ENCODE data around the gene CLEC12A.
"Not testable (repeated sequence)": the region's sequence is repeated elsewhere in the genome, so short reads cannot be mapped to it uniquely, and the experiment has no call there.

CLEC12A gene

DNA sequence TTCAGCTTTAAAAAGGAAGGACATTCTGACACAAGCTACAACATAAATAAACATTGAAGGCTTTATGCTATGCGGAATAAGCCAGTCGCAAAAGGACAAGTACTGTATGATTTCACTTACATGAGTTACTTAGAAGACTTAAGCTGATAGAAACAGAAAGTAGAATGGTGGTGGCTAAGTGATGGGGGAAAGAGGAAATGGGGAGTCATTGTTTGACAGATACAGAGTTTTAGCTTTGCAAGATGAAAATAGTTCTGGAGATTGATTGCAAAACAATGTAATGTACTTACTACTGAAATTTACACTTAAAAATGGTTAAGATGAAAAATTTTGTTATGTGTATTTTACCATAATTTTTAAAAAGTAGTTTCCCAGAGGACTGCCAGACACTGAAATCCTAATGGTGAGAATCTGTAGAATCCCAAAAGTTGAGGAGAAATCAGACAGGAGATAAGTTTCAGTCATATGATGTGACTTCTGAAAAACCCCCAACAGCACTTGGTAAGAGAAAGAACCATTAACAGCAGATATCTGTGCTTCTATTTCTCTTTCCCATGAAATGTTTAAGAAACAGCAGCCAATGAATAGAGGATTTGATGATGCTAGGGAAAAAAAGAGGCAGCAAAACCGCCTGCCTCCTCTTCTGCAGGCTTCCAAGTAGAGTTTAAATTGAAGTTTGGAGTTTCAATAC lies 22.5 kb upstream of the CLEC12A start:
- H3K36me3 Mint-ChIP-seq = no peaks in the 10 kb centered on the region
- peak overlapping the region; percentile 2 for H3K4me3 Mint-ChIP-seq

DNA sequence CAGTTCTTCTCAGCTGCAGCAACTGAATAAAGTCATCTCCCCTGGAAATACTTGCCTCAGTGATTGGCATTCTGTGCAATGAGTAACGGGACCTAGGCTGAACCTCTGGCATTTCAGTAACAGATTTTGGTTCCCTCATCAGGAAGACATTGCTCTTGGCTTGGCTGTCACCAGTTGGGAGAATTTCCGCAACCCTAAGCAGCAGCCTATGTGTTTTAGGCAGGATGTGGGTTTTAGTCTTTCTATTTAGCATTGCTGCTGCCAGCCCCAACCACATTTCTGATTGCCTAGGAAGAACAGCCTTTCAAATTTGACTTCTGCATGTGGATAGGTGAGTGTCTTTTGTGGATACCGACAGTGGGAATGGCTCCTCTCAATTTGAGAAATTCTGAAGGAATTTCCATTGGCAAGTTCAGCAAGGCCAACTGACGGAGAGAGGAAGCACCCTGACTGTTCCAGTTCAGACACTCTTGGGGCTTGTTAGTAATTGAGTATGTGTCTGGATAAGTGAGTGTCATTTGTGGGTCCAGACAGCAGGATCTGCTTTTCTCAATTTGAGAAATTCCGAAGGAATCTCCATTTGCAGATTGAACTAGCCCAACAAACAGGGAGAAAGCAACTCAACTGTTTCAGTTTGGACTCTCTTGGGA lies 20.1 kb upstream of the CLEC12A start:
- H3K4me3 Mint-ChIP-seq = peak overlapping the region; percentile 71
- H3K27me3 Mint-ChIP-seq = no peaks in the 10 kb centered on the region
- H3K27ac Mint-ChIP-seq = peak overlapping the region; percentile 50
- peaks cover 47% of the 10 kb centered on the region for H3K4me1 Mint-ChIP-seq (ENCODE audit: low read depth)
- no peaks in the 10 kb centered on the region for H3K9me3 Mint-ChIP-seq (ENCODE audit: low read depth)
- H3K36me3 Mint-ChIP-seq = no peaks in the 10 kb centered on the region

More for the DNA sequence above, 22.5 kb upstream of the CLEC12A start:
- Mint-ChIP-seq H3K4me1 (ENCODE audit: low read depth) (peaks cover 46% of the 10 kb centered on the region), H3K27ac (peak overlapping the region; percentile 77), H3K27me3 (no peaks in the 10 kb centered on the region), H3K9me3 (ENCODE audit: low read depth) (no peaks in the 10 kb centered on the region)

DNA sequence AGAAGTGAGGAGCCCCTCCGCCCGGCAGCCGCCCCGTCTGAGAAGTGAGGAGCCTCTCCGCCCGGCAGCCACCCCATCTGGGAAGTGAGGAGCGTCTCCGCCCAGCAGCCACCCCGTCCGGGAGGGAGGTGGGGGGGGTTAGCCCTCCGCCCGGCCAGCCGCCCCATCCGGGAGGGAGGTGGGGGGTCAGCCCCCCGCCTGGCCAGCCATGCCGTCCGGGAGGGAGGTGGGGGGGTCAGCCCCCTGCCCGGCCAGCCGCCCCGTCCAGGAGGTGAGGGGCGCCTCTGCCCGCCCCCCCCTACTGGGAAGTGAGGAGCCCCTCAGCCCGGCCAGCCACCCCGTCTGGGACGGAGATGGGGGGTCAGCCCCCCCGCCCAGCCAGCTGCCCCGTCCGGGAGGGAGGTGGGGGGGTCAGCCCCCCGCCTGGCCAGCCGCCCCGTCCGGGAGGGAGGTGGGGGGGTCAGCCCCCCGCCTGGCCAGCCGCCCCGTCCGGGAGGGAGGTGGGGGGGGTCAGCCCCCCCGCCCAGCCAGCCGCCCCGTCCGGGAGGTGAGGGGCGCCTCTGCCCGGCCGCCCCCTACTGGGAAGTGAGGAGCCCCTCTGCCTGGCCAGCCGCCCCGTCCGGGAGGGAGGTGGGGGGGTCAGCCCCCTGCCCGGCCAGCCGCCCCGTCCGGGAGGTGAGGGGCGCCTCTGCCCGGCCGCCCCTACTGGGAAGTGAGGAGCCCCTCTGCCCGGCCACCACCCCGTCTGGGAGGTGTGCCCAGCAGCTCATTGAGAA lies 18.1 kb upstream of the CLEC12A start:
- not testable (repeated sequence) for H3K27me3 Mint-ChIP-seq; H3K36me3 Mint-ChIP-seq; H3K27ac Mint-ChIP-seq; H3K4me3 Mint-ChIP-seq; H3K9me3 Mint-ChIP-seq (ENCODE audit: low read depth)
- peaks cover 55% of the 10 kb centered on the region for H3K4me1 Mint-ChIP-seq (ENCODE audit: low read depth)

DNA sequence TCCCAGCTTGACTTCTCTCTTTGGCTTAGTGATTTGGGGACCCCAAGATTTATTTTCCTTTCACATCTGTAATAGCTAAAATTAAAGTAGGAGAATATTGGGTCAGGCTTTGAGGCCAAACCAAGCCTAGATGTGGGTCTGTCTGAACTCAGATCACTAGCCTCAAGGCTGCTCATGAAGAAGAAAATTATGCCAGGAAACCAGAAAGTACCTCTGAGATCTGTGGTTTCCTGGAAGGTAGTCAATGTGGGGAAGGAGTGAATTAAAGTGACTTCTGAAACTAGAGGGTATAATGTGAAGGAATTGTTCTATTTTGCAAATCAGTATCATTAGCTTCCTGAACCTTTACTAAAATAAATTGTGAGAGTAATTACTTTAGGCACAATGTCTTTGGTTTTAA lies 13.4 kb upstream of the CLEC12A start:
- no peaks in the 10 kb centered on the region for H3K9me3 Mint-ChIP-seq (ENCODE audit: low read depth)
- H3K4me3 Mint-ChIP-seq = peak overlapping the region; percentile 4
- H3K27me3 Mint-ChIP-seq = no peaks in the 10 kb centered on the region
- H3K4me1 Mint-ChIP-seq (ENCODE audit: low read depth) = peaks cover 38% of the 10 kb centered on the region
- no peaks in the 10 kb centered on the region for H3K36me3 Mint-ChIP-seq
- H3K27ac Mint-ChIP-seq = no peak overlapping the region

DNA sequence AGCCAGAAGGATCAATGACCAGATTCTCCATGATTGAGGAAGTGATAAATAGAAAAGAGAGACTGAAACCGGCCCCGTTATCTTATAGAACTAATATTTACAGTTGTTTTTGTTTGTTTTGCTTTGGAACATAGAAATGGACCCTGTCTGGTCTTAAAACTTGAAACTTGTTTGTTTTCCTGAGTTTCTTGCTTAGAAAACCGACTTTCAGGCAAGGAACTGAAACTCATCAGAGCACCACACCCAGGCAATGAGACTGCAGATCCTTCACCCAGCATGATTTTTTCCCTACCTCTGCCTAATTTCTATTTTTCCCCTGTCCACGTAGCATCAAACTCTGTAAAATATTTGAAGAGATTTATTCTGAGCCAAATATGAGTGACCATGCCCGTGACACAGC lies 10.6 kb upstream of the CLEC12A start:
- Mint-ChIP-seq H3K9me3 (ENCODE audit: low read depth) (no peaks in the 10 kb centered on the region), H3K4me3 (no peak overlapping the region), H3K4me1 (ENCODE audit: low read depth) (peaks cover 37% of the 10 kb centered on the region), H3K27ac (no peak overlapping the region), H3K27me3 (no peaks in the 10 kb centered on the region), H3K36me3 (no peaks in the 10 kb centered on the region)

DNA sequence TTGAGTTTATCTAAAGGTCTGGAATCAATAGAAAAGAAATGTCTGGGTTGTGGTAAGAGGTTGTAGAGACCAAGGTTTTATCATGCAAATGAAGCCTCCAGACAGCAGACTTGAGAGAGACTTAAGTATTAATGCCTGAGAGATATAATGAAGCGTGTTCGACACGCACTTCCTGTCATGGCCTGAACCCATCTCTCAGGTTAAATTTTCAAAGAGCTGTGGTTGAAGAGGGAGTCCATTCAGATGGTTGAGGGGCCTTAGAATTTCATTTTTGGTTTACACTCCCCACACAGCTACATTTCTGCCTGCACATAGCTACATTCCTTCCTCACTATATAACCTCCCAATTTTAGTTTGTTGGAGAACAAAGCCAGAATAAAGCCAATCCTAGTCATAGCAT lies 10.1 kb upstream of the CLEC12A start:
- H3K27me3 Mint-ChIP-seq = no peaks in the 10 kb centered on the region
- H3K4me1 Mint-ChIP-seq (ENCODE audit: low read depth) = peaks cover 32% of the 10 kb centered on the region
- no peak overlapping the region for H3K4me3 Mint-ChIP-seq
- H3K36me3 Mint-ChIP-seq = no peaks in the 10 kb centered on the region
- no peaks in the 10 kb centered on the region for H3K9me3 Mint-ChIP-seq (ENCODE audit: low read depth)
- H3K27ac Mint-ChIP-seq = no peak overlapping the region

DNA sequence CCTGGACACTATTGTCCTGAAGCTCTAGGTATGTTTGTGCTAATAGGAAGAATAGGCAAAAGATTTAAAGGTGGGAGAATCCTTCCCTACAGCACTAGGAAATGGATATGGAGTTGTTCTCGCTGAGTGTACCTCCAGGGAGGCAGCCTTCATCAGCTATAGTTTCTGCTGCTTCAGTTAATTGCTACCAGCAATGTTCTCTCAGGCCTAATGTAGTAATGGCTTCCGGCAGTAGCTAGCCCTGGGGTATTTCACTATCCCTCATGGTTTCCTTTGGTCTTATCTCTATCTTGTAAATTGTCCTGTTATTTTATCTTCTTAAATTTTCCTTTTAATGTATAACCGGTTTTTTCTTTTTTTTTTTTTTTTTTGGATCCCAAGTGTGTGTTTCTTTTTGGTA lies 9.3 kb upstream of the CLEC12A start:
- peaks cover 28% of the 10 kb centered on the region for H3K4me1 Mint-ChIP-seq (ENCODE audit: low read depth)
- H3K27ac Mint-ChIP-seq = no peak overlapping the region
- H3K36me3 Mint-ChIP-seq = peaks cover 2% of the 10 kb centered on the region
- no peaks in the 10 kb centered on the region for H3K9me3 Mint-ChIP-seq (ENCODE audit: low read depth)
- H3K27me3 Mint-ChIP-seq = no peaks in the 10 kb centered on the region
- no peak overlapping the region for H3K4me3 Mint-ChIP-seq

DNA sequence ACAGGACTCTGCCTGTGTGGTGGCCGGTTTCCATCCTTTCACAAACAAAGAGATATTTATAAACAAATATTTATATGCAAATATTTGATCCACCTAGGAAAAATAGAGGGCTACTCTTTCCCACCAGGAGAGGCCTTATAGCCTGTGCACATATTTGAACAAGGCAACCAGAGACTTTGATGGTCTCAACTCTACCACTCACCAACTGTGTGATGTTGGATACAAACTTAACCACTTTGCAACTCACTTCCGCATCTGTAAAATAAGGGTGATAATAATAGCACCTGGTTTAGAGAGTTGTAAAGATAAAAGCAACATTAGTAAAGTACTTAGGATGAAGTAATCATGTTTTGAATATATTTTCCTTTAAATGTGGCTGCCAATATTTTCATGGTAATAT lies 1.5 kb upstream of the CLEC12A start:
- no peaks in the 10 kb centered on the region for H3K27me3 Mint-ChIP-seq
- no peaks in the 10 kb centered on the region for H3K9me3 Mint-ChIP-seq (ENCODE audit: low read depth)
- no peak overlapping the region for H3K4me3 Mint-ChIP-seq
- no peak overlapping the region for H3K27ac Mint-ChIP-seq
- H3K36me3 Mint-ChIP-seq = peaks cover 3% of the 10 kb centered on the region
- H3K4me1 Mint-ChIP-seq (ENCODE audit: low read depth) = no peaks in the 10 kb centered on the region

DNA sequence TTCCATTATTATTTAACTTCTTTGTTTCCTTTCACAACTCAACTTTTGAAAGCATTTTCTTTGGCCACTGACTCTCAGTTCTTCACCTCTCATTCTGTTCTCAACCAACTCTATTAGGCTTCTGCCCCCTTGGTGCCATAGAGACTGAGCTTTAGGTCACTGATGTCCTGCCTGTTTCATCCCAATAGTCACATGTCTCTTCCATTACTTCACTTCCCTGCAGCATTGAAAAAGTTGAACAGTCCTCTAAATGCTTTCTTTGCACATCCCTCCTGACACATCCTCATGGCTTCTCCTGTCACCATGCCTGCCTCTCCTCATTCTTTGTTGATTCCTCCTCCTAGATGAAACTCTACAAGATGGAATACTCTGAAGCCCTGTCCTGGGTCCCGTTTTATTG lies 2.7 kb downstream of the CLEC12A start:
- Mint-ChIP-seq H3K4me3 (no peak overlapping the region), H3K4me1 (ENCODE audit: low read depth) (no peaks in the 10 kb centered on the region), H3K9me3 (ENCODE audit: low read depth) (no peaks in the 10 kb centered on the region), H3K27me3 (no peaks in the 10 kb centered on the region), H3K27ac (no peak overlapping the region), H3K36me3 (peaks cover 9% of the 10 kb centered on the region)

DNA sequence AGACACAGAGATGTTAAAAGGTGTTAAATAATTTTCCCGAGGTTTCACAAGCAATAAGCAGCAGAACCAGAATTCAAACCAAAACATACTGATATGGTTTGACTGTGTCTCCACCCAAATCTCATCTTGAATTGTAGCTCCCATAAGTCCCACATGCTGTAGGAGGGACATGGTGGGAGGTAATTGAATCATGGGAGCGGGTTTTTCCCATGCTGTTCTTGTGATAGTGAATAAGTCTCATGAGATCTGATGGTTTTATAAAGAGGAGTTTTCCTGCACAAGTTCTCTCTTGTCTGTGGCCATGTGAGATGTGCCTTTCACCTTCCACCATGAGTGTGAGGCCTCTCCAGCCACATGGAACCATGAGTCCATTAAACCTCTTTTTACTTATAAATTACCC lies 3.5 kb downstream of the CLEC12A start:
- not testable (repeated sequence) for H3K36me3 Mint-ChIP-seq; H3K4me1 Mint-ChIP-seq (ENCODE audit: low read depth); H3K27ac Mint-ChIP-seq; H3K4me3 Mint-ChIP-seq; H3K9me3 Mint-ChIP-seq (ENCODE audit: low read depth); H3K27me3 Mint-ChIP-seq

DNA sequence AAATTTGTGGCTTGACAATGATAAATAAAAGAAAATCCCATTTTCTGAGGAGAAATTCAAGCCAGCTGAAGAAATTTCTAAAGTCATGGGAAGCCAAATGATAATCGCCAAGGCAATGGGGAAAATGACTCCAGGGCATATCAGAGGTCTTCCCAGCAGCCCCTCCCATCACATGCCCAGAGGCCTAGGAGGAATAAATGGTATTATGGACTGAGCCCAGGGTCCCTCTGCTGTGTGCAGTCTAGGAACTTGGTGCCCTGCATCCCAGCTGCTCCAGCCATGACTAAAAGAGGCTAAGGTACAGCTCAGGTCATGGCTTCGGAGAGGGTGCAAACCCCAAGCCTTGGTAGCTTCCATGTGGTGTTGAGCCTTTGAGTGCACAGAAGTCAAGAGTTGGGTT lies 4.4 kb downstream of the CLEC12A start:
- H3K9me3 Mint-ChIP-seq (ENCODE audit: low read depth) = no peaks in the 10 kb centered on the region
- peaks cover 9% of the 10 kb centered on the region for H3K36me3 Mint-ChIP-seq
- H3K4me1 Mint-ChIP-seq (ENCODE audit: low read depth) = no peaks in the 10 kb centered on the region
- peaks cover 2% of the 10 kb centered on the region for H3K27me3 Mint-ChIP-seq
- no peak overlapping the region for H3K27ac Mint-ChIP-seq
- no peak overlapping the region for H3K4me3 Mint-ChIP-seq

DNA sequence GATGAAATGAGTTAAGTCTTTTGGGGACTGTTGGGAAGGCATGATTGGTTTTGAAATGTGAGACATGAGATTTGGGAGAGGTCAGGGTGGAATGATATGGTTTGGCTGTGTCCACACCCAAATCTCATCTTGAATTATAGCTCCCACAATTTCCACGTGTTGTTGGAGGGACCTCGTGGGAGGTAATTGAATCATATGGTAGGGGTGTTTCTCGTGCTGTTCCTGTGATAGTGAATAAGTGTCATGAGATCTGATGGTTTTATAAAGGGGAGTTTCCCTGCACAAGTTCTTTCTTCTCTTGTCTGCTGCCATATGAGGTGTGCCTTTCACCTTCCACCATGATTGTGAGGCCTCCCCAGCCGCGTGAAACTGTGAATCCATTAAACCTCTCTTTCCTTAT lies 5.4 kb downstream of the CLEC12A start:
- H3K4me3 Mint-ChIP-seq; H3K27ac Mint-ChIP-seq; H3K9me3 Mint-ChIP-seq (ENCODE audit: low read depth); H3K4me1 Mint-ChIP-seq (ENCODE audit: low read depth); H3K36me3 Mint-ChIP-seq; H3K27me3 Mint-ChIP-seq: not testable (repeated sequence)

DNA sequence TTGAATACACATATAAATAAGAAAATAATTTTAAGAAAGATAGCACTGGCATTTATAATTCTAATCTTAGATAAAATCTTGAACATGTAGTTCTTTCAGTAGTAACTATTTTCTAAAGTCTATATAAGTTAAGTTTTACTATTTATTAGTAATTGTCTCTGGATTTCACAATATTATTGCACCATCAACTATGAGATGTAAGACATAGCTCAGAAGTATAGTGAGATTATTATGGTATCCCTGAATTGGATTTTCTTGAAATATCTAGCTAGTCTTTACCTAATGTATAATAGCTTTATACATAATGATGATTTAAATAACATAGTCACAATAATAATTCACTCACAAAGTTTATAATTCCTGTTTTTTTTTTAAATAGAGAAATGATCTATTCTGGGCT lies 6.7 kb downstream of the CLEC12A start:
- Mint-ChIP-seq H3K4me1 (ENCODE audit: low read depth) (no peaks in the 10 kb centered on the region), H3K27me3 (peaks cover 4% of the 10 kb centered on the region), H3K4me3 (no peak overlapping the region), H3K9me3 (ENCODE audit: low read depth) (no peaks in the 10 kb centered on the region), H3K27ac (no peak overlapping the region), H3K36me3 (peaks cover 9% of the 10 kb centered on the region)

DNA sequence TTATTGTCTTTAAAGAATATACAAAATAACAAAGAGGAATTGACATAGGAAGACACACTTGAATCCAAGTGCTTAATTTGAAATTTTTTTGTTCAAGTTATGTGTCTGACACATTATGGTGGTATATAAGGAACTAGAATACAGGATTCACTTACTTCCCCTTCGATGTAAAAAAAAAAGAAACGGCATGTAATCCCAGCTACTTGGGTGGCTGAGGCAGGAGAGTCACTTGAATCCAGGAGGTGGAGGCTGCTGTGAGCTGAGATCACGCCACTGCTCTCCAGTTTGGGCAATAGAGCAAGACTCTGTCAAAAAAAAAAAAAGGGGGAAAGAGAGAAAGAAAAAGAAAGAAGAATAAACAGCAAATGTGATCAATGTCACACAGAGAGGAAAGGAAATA lies 8.9 kb downstream of the CLEC12A start:
- Mint-ChIP-seq H3K36me3 (peaks cover 6% of the 10 kb centered on the region), H3K27ac (no peak overlapping the region), H3K4me1 (ENCODE audit: low read depth) (no peaks in the 10 kb centered on the region), H3K9me3 (ENCODE audit: low read depth) (no peaks in the 10 kb centered on the region), H3K4me3 (no peak overlapping the region), H3K27me3 (peaks cover 4% of the 10 kb centered on the region)

DNA sequence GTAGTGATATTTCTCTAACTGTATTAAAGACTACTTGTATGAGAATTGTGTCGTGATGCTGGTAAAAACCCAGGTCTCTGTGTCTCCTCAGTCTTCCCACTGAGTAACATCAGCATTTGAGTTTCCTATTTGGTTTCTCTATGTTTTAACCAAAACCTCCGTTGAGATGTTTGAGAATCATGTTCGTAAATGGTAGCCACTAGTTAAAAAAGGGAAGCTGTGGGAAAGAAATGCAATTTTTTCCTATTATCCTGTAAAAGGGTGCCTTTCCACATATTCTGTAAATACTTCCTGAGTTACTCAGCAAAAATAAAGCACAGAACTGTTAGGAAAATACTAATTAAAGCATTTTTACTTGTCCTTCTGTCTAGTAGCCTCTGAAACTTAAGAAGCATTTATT lies 20.7 kb downstream of the CLEC12A start:
- H3K36me3 Mint-ChIP-seq = no peaks in the 10 kb centered on the region
- H3K4me3 Mint-ChIP-seq = no peak overlapping the region
- H3K27me3 Mint-ChIP-seq = peaks cover 4% of the 10 kb centered on the region
- no peaks in the 10 kb centered on the region for H3K4me1 Mint-ChIP-seq (ENCODE audit: low read depth)
- H3K9me3 Mint-ChIP-seq (ENCODE audit: low read depth) = no peaks in the 10 kb centered on the region
- no peak overlapping the region for H3K27ac Mint-ChIP-seq
